Neural cell (in vitro differentiated cells): ENCODE data around the gene ALB.

Source experiments
- EP300 ChIP-seq: fragments of 450-650 bp; conservative IDR thresholded peaks from 2 replicates; pipeline ENCODE4 v1.6.1; 2014; ENCODE audit warnings: antibody characterized with exemption, mild to moderate bottlenecking, moderate library complexity; ENCODE audit not compliant: poor library complexity, severe bottlenecking
- EZH2 ChIP-seq: fragments of 200-600, 300-800 bp; shearing (Covaris generic), sonication (generic); IDR thresholded peaks from 2 replicates; pipeline ENCODE4 v1.6.1; 2014; ENCODE audit warnings: antibody characterized with exemption, low read length, borderline replicate concordance, mild to moderate bottlenecking; ENCODE audit not compliant: insufficient read depth, poor library complexity, severe bottlenecking
- MXI1 ChIP-seq: fragments of 450-650 bp; conservative IDR thresholded peaks from 2 replicates; pipeline ENCODE4 v1.6.1; 2014; ENCODE audit warnings: antibody characterized with exemption, mild to moderate bottlenecking; ENCODE audit not compliant: poor library complexity, severe bottlenecking
- POLR2AphosphoS5 ChIP-seq: IDR thresholded peaks from 2 replicates; pipeline ENCODE4 v1.6.1; 2012
- RAD21 ChIP-seq: fragments of 450-650 bp; conservative IDR thresholded peaks from 2 replicates; pipeline ENCODE4 v1.6.1; 2014; ENCODE audit warnings: antibody characterized with exemption, mild to moderate bottlenecking, moderate library complexity
- SMC3 ChIP-seq: fragments of 450-650 bp; conservative IDR thresholded peaks from 2 replicates; pipeline ENCODE4 v1.6.1; 2014; ENCODE audit warnings: antibody characterized with exemption, mild to moderate bottlenecking, moderate library complexity; ENCODE audit not compliant: poor library complexity
- TAF1 ChIP-seq: IDR thresholded peaks from 2 replicates; pipeline ENCODE4 v1.6.1; 2012; ENCODE audit warnings: low read depth
- TF ChIP-seq, protein P1 (sequence below): fragments of 450-650 bp; IDR thresholded peaks from 2 replicates; pipeline ENCODE4 v1.5.1; 2014; ENCODE audit warnings: antibody characterized with exemption, mild to moderate bottlenecking, moderate library complexity; ENCODE audit not compliant: poor library complexity, severe bottlenecking

GRCh38 chr4:73446336-73446938, 42.4 kb downstream of the ALB start:
- peak; percentile 56 for TF ChIP-seq RAD21
- TF ChIP-seq, protein P1, sequence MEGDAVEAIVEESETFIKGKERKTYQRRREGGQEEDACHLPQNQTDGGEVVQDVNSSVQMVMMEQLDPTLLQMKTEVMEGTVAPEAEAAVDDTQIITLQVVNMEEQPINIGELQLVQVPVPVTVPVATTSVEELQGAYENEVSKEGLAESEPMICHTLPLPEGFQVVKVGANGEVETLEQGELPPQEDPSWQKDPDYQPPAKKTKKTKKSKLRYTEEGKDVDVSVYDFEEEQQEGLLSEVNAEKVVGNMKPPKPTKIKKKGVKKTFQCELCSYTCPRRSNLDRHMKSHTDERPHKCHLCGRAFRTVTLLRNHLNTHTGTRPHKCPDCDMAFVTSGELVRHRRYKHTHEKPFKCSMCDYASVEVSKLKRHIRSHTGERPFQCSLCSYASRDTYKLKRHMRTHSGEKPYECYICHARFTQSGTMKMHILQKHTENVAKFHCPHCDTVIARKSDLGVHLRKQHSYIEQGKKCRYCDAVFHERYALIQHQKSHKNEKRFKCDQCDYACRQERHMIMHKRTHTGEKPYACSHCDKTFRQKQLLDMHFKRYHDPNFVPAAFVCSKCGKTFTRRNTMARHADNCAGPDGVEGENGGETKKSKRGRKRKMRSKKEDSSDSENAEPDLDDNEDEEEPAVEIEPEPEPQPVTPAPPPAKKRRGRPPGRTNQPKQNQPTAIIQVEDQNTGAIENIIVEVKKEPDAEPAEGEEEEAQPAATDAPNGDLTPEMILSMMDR = peak; percentile 77
- TF ChIP-seq MXI1 = no peak
- TF ChIP-seq TAF1 = no peak
- no peak for TF ChIP-seq EP300
- no peak for TF ChIP-seq EZH2
- TF ChIP-seq POLR2AphosphoS5 = no peak
- peak; percentile 63 for TF ChIP-seq SMC3
